GM19328 (cell line): ENCODE results near the gene MARCHF6.
A peak's percentile ranks its signal among the peaks of the same experiment; 100 is the strongest.

Source experiments
- ATAC-seq: cut with Tn5 transposase; IDR thresholded peaks from one replicate; pipeline ENCODE4 v1.9.1; 2021; ENCODE audit warnings: mild to moderate bottlenecking, moderate library complexity; ENCODE audit not compliant: unreplicated experiment

MARCHF6 gene, protein sequence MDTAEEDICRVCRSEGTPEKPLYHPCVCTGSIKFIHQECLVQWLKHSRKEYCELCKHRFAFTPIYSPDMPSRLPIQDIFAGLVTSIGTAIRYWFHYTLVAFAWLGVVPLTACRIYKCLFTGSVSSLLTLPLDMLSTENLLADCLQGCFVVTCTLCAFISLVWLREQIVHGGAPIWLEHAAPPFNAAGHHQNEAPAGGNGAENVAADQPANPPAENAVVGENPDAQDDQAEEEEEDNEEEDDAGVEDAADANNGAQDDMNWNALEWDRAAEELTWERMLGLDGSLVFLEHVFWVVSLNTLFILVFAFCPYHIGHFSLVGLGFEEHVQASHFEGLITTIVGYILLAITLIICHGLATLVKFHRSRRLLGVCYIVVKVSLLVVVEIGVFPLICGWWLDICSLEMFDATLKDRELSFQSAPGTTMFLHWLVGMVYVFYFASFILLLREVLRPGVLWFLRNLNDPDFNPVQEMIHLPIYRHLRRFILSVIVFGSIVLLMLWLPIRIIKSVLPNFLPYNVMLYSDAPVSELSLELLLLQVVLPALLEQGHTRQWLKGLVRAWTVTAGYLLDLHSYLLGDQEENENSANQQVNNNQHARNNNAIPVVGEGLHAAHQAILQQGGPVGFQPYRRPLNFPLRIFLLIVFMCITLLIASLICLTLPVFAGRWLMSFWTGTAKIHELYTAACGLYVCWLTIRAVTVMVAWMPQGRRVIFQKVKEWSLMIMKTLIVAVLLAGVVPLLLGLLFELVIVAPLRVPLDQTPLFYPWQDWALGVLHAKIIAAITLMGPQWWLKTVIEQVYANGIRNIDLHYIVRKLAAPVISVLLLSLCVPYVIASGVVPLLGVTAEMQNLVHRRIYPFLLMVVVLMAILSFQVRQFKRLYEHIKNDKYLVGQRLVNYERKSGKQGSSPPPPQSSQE

DNA sequence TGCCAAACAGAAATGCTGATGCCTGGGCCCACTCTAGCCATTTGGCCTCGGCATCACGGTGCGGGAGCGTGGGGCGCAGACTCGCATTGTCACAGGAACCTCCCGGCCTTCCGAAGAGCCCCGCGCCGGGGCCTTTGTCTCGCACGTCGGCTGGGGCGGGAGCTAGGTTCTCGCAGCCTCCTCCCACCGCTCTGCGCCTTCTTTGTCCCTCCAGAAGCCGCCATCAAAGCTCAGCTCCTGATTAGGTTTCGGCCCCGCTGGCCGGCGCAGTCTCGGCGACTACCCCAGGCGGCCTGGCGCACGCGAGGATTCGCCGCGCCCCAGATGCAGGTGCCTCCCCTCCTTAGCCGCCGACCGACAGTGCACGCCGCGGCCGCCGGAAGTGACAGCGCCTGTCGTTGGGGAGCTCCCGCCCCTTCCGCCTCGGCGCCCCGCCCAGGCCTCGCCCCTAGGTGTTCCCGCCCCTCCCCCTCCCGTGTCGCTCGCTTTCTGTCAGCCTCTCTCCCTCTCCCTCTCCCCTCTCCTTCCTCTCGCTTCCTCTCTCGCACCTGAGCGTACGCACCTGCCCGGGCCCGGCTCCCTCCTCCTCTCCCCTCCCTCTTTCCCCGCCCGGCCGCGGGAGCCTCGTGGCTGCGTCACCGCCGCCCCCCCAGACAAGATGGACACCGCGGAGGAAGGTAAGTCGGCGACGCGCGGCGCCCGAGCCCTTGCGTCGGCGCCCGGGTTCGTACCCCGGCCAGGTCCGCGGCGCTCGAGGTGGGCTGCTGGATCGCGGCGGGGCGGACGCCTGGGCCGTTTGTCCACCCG lies at the start of gene MARCHF6:
MARCHF6 (plus strand) TSS at position 455 of the 807 bp plus-strand sequence; CDS start at position 659, 204 bp downstream.
- ATAC-seq = peak; percentile 87

DNA sequence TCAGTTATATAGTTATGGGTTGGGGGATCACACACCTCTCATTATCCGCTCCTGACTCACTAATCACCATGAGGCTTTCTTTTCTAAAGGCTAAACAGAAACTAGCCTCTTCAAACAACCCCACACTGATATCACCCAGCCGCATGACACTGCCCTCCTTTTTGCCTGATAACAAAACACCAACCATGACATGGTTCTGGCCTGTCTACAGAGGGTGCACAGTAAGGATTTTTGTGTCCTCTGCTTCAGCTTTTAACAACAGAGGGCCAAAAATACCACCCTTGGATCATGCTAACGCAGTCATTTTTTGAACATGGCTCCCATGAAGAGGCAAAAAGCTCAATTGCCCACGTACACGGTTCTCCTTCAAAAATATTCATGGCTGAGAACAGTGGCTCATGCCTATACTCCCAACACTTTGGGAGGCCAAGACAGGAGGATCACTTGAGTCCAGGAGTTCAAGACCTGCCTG lies 49.8 kb upstream of the MARCHF6 start:
- no peak for ATAC-seq

DNA sequence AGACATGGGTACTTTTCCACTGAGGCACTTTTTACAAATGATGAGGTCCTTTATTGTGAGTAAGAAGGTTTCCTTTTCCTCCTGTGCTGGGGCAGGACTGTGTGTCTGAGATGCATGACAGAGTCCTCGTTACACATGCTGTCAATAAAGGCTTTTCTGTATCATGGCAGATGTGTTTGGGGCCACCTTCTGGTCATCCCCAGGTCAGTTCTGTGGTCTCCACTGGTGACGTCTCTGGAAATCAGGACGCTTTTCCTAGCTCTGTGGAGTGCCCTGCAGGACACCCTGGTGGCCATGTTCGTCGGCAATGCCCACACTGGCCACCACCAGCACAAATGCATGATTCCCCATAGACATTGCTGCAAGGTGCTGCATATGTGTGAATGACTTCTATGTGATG lies 48.6 kb upstream of the MARCHF6 start:
- no peak for ATAC-seq

DNA sequence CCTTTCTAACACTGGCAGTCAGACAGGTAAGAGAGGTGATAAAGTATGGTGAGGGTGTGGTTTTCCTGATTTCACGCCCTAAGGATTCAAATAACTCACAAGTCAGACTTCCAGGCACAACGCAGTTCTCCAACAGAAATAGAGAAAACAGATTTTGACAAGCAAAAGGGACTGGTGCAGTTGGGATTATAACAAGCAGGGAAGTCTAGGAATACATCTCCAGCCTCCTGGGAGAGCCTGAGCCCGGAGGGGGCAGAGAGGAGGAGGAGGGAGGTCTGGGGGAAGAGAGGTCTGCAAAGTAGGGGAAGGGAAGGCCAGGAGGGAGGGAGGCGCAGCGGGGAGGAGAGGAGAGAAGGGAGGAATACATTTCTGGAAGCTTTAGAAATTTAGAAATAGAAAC lies 47.4 kb upstream of the MARCHF6 start:
- ATAC-seq = no peak

DNA sequence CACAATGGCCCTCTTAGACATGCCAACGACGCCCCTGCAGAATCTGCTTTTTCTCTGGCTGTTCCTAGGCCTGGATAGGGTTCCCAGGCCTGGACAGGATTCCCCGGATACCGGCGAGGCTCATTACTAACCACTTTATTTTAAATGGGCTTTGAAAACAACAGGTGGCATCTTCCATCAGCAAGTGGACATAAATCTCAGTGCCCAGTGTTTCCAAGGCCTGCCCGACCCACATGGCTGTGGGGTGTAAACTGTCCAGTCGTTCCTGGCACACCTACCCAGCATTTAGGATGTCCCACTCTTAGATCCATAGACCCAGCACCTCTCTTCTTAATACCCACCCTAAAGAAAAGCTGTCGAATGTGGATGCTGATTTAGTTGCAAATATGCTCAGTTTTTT lies 46.7 kb upstream of the MARCHF6 start:
- ATAC-seq = no peak

DNA sequence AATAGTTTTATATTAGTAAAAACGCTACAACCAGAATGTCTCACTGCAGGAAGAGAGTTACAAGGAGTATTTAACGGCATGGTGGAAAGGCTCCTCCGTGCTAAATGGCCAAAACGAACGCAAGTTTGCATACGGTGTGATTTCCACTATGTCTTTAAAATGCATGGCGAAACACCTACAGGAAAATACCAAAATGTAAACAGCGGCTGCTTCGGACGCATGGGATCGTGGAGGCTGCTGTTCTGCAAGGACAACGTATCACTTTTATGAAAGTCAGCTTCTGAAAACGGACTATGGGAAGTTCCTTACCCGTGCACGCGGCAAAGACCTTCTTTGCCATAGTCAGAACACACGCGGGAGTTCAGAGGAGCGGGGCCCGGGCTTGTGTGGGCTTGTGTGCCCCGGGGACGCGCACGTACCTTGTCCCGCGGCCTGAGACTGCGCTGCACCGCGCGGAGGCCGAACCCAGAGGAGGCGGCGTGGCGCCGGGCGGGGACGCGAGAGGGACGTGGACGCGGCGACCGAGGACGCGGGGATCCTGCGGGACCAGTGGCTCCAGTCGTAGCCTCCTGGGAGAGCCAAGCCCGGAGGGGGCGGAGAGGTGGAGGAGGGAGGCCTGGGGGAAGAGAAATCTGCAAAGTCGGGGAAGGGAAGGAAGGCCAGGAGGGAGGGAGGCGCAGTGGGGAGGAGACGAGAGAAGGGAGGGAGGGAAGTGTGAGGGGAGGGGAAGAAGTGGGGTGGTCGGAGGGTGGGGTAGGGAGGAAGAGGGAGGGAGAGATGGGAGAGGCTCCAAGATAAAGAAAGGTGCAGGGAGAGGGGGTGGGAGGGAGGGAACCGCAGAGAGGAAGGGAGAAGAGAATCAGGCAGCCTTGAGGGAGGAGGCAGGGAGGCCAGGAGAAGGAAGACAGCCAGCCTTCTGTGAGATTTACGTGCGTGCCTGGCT lies 46.0 kb upstream of the MARCHF6 start, which contains the start of gene CMBL:
CMBL (minus strand) TSS at position 697 of the 943 bp plus-strand sequence. CDS start 17,140 bp downstream, outside the sequence.
- ATAC-seq = no peak

DNA sequence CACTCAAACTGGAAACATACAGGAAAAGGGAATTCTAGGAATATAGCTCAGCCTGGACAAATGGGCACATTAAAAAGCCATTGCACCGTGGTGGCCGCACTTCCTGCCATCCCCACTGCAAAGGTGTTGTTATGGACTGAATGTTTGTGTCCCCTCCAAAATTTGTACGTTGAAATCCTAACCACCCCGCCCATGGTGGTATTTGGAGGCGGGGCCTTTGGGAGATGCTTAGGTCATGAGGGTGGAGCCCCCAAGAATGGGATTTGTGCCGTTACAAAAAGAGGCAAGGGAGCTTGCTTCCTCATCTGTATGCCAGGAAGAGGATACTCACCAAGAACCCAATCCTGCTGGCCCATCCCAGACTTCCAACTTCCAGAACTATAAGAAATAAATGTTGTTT lies 44.7 kb upstream of the MARCHF6 start:
- ATAC-seq = no peak

DNA sequence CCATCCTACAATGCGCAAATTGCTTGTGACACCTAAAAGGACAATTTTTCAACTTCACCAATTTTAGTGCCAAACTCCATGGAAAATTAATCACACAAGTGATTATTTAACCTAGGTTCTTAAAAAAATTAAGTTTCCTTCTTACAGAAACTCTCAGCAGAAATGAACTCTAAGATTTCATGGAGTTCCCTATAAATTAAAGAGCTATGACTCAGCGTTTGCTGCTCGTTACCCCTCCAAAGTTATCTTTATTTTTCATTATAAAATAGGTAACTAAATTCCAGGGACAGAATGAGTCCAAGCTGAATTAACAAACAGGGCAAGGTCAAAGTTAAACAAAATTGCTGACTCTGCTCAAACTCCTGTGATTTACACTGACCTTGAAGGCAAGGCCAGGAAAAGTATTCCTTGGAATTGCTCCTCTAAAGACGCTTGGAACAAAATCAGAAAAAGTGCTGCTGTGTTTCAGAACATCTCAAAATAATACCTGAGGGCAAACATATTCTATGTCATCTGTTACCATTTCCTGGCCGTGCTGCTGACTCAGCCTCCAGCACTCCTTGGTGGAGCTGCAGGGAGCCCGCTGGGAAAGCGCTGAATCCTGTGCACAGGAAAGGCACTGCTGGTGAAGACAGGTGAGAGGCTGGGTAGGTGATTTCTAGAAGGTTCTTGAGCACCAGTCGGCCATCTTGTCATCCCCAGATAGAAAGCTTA lies 43.3 kb upstream of the MARCHF6 start:
- no peak for ATAC-seq

DNA sequence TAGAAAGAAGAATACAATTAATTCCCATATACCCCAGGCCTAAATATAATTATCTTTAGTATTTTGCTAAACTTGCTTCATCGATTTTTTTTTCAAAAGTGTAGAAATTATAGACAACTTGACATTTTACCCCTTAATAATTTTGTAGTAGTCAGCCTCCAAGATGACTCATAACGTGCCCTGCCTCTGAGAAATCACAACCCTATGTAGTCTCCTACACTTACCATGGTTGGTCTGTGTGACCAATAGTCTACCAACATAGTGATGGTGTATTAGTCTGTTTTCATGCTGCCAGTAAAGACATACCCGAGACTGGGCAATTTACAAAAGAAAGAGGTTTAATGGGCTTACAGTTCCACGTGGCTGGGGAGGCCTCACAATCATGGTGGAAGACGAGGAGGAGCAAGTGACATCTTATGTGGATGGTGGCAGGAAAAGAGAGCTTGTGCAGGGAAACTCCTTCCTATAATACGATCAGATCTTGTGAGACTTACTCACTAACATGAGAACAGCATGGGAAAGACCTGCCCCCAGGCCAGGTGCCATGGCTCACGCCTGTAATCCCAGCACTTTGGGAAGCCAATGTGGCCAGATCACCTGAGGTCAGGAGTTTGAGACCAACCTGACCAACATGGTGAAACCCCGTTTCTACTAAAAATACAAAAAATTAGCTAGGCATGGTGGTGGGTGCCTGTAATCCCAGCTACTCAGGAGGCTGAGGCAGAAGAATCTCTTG lies 42.5 kb upstream of the MARCHF6 start:
- ATAC-seq = peak; percentile 52

DNA sequence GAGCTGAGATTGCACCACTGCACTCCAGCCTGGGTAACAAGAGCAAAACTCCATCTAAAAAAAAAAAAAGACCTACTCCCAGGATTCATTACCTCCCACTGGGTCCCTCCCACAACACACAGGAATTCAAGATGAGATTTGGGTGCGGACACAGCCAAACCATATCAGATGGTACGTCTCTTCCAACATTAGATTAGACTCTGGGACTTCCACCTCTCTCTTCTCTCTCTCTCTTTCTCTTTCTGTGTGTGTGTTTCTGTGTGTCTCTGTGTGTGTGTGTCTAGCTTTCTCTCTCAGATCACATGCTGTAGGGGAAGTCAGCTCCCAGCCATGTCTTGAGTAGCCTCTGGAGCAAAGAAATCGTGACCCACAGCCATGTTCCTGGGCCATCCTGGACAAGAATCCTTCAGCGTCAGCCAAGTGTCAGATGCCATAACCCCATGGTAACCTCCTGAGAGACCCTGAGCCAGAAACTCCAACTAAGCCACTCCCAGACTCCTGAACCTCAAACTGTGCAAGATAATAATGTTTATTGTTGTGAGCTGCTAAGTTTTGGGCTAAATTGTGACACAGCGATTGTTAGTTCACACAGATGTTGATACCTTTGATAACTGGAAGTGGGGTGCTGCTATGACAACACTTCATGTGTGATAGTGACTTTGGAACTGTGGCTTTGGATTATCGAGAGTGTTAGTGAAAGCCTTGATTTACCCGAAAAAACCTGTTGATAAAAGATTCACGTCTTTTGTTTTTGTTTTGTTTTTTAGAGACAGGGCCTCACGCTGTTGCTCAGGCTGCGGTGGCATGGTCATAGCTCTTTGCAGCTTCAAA lies 41.7 kb upstream of the MARCHF6 start:
- ATAC-seq = no peak

DNA sequence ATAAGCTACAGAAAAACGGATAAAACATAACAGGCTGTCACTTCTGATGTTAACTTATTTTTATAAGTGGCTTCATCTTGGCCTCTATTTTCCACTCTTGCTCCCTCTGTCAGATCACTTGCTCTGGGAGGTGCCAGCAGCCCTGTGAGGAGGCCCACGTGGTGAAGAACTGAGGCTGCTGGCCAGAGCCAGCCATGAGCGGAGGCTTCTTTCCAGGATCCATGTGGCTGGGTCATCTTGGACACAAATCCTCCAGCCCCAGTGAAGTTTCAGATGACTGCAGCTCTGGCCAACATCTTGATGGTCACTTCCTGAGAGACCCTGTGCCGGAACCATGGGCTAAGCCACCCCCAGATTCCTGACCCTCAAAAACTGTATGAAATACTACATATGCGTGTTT lies 38.3 kb upstream of the MARCHF6 start:
- no peak for ATAC-seq

DNA sequence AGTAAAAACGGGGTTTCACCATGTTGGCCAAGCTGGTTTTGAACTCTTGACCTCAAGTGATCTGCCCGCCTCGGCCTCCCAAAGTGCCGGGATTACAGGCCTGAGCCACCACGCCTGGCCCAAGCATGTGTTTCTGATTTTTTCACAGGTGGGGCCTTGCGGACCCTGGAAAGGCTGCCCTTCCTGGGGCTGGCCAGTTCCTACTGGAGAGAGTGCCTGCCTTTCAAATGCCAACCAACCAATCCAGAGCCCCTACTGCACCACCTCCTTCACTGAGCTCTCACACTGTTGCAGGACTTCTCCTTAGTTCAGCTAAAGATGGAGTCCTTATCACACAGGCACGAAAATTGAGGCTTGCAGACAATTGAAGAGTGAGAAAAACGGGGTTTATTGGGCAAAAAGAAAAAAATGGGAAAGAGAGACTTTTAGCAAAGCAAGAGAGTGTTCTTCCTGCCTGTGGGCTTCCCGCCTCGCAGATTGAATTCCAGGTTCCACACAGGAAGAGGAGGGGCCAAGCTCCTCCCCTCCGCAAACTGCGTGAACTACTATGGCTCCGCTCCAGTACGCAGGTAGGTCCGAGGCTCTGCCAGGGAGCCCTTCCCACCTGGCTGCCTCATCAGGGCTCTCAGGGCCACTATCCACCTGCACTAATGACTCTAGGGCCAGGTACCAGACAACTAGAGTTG lies 37.5 kb upstream of the MARCHF6 start:
- no peak for ATAC-seq

DNA sequence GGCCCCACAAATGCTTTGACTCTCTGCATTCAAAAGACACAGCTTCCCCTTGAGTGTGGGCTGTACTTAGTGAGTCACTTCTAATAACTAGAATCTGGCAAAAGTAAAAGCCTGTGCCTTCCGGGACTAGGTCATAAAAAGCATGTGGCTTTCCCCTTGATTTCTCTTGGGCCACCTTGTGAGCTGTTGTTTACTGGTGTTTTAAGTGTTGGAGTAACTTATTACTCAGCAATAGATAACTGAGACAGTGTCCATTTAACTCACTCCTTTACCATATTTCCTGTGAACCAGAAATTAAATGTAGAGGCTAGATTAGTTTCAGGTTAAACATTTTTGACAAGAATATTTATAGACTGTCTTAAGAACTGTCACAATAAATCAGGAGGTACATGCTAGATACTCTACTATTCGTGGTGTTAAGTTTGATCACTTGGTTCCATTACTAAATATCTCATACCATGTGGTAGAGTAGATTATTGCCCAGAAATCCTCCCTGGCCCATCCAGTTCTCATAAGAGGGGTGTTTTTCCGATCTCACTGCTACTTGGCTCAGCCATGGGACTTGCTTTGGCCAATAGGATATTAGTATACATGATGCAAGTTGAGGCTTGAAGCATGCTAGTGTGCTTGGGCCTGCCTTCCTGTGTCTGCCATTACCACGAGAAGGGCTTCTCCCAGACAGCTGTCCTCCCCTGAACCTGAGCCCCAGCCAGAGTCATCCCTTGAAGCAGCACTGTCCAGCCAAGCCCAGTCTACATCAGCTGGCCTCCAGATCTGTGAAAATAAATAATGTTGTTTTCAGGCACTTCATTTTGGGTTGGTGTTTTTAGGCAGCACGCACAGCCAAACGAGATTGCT lies 35.4 kb upstream of the MARCHF6 start:
- no peak for ATAC-seq

DNA sequence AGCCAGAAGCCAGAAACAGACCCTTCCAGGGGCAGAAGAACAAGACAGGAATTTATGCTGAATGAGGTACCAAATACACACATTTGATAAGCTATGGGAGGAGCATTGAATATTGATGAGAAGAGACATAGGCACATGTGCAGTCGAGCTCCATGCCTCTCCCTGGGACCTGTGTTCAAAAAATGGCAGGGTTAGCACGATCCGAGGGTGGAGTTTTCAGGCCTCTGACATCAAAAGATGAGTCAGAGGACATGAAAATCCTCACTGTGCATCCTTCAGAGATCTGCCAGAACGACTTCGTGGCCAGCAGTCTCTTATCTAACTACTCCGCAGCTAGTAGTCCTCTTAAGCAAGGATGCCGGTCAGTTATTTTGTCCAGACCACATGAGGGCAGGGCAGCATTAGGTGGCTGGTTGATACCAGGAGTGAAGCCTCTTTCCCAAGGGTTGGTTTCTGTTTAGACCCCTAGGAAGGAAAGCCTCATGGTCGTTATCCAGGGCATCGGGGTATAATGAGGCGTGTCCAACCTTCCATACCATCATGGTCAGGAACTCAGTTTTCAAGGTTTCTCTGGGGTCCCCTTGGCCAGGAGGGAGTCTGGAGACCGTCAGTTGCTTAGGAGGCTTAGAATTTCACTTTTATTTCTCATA lies 34.2 kb upstream of the MARCHF6 start:
- ATAC-seq = no peak

DNA sequence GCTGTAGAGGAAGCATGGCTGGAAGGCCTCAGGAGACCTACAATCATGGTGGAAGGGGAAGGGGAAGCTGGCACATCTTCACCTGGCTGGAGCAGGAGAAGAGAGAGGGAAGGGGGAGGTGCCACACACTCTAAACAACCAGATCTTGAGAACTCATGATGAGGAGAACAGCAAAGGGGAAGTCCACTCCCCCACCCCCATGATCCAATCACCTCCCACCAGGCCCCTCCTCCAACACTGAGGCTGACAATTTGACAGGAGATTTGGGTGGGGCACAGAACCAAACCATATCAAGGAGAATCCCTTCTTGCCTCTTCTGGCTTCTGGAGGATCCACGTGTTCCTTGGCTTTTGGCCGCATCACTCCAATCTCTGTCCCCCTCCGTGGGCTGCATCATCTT lies 32.7 kb upstream of the MARCHF6 start:
- ATAC-seq = no peak

DNA sequence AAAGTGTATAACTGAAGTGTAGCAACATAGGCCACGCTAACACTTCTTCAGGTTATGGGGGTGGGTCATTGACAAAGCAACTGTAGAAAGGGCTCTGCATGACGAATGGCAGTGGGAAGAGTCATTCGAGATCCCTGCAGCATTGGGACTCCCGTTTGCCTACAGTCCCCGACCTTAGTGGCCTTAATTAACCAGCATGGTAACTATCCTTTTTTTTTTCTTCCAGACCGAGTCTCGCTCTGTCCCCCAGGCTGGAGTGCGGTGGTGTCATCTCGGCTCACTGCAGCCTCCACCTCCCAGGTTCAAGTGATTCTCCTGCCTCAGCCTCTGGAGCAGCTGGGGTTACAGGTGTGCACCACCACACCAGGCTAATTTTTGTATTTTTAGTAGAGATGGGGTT lies 31.6 kb upstream of the MARCHF6 start:
- ATAC-seq = no peak
